ENCODE measurements around the gene ZAP70. TPM values are rescaled to one million over a fixed set of nuclear protein-coding genes. Genes with fewer than 3 reads are reported as not detected.

ZAP70 gene
- total and polyA plus RNA-seq, 2 donors (not counting 1 experiment from before 2014, with no cell fraction given), result 3.4 to 20.5 TPM

DNA sequence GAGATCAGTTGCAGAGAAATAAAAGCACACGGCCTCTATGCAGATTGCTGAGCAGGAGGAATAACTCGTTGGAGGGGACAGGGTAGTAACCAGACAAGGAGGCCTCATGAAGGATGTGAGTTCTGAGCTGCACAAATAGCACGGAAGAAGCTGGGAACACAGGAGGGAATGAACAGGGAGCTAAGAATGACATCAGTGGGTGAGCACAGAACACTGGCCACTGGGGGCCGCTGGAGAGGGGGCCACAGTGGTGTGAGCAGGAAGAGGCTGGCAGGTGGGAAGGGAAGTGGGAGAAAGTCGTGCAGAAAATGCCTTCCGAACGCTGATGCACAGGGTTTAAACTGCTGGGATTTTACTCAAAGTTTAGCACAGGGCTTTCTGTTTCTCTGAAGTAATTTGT, 61.0 kb downstream of the ZAP70 start:
- no peaks in the 10 kb centered on the region for H3K27me3 ChIP-seq (replicated peaks in 1 of 4; ENCODE audit: control extremely low read depth in 1 of 4, control insufficient read depth in 3 of 4, insufficient read depth in 4 of 4, low read length in 3 of 4)
- no peak overlapping the region for H3K27ac Mint-ChIP-seq
- H3K4me1 Mint-ChIP-seq, result no peaks in the 10 kb centered on the region
- H3K4me3 Mint-ChIP-seq, result no peak overlapping the region
- peaks cover 4% of the 10 kb centered on the region for H4K20me1 ChIP-seq (ENCODE audit: control insufficient read depth, insufficient read depth, low read length, poor library complexity, severe bottlenecking)
- H3K27me3 Mint-ChIP-seq, result no peaks in the 10 kb centered on the region
- no peaks in the 10 kb centered on the region for H3K9me3 ChIP-seq (ENCODE audit: control extremely low read depth in 1 of 3, control insufficient read depth in 2 of 3, insufficient read depth in 1 of 3, low read length in 2 of 3)
- intact Hi-C loops (cut with micrococcal nuclease), result no loop called here
- no peak overlapping the region for H3K4me2 ChIP-seq (replicated peaks; ENCODE audit: low read depth, low read length, poor library complexity, severe bottlenecking)
- no peaks in the 10 kb centered on the region for H3K4me1 ChIP-seq (ENCODE audit: control insufficient read depth in 2 of 2, insufficient read depth in 2 of 2, low read length in 2 of 2)
- no peak overlapping the region for H3K4me3 ChIP-seq (ENCODE audit: control extremely low read depth in 1 of 5, extremely low read depth in 1 of 5, insufficient read depth in 1 of 5, low read depth in 2 of 5, low read length in 4 of 5)
- ATAC-seq (ENCODE audit: low read depth) (no peak), DNase-seq (no peak)
- peaks cover 0 to 74% of the 10 kb centered on the region in 2 experiments for H3K36me3 ChIP-seq (replicated peaks in 1 of 2; ENCODE audit: control extremely low read depth in 1 of 2, control insufficient read depth in 1 of 2, extremely low read depth in 1 of 2, insufficient read depth in 2 of 2, low read length in 1 of 2)
- H3K9me3 Mint-ChIP-seq (ENCODE audit: insufficient read depth), result no peaks in the 10 kb centered on the region
- ChIA-PET POLR2A (no interaction called here), CTCF (interaction anchor here (0.9 to 1.4 kb wide), 4 partner anchors 8 to 611 kb away, joined by 3 to 5 read pairs (median 4); no protein-coding TSS in a partner anchor)
- no peaks in the 10 kb centered on the region for H3K79me2 ChIP-seq (ENCODE audit: control insufficient read depth, insufficient read depth, low read length)
- no peak overlapping the region for H3K27ac ChIP-seq (ENCODE audit: low read length in 2 of 2)
- H3K9ac ChIP-seq (ENCODE audit: low read length), result no peak overlapping the region
- H2AFZ ChIP-seq (ENCODE audit: insufficient read depth, low read depth, low read length, poor library complexity, severe bottlenecking), result no peak overlapping the region
- TF ChIP-seq, protein P1, sequence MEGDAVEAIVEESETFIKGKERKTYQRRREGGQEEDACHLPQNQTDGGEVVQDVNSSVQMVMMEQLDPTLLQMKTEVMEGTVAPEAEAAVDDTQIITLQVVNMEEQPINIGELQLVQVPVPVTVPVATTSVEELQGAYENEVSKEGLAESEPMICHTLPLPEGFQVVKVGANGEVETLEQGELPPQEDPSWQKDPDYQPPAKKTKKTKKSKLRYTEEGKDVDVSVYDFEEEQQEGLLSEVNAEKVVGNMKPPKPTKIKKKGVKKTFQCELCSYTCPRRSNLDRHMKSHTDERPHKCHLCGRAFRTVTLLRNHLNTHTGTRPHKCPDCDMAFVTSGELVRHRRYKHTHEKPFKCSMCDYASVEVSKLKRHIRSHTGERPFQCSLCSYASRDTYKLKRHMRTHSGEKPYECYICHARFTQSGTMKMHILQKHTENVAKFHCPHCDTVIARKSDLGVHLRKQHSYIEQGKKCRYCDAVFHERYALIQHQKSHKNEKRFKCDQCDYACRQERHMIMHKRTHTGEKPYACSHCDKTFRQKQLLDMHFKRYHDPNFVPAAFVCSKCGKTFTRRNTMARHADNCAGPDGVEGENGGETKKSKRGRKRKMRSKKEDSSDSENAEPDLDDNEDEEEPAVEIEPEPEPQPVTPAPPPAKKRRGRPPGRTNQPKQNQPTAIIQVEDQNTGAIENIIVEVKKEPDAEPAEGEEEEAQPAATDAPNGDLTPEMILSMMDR (IDR thresholded peaks at IDR 0.05), result no peak
- no peak for TF ChIP-seq EZH2 (IDR thresholded peaks at IDR 0.05; ENCODE audit: borderline replicate concordance, insufficient read depth, low read depth, low read length, poor library complexity, severe bottlenecking)
- WGBS (ENCODE audit: insufficient coverage), result 49% methylated on average over 7 of the region's 7 CpGs

DNA sequence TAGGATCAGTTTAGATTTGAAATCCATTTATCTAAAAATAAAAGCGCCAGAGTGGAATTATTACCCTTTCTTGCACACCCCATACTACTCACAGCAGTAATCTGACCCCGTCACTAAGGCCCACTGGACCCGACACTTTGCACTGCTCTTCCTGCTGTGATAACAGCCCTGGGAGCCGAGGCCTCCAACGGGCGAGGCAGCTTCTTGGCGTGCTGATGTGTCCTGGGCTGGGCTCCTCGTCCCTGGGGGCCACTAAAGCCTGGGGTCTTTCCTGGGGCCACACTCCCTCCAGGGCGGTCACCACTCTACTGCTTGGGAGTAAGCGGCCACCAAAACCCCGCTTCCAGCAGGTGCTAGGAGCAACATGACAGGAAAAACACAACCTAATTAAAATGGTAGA, 61.7 kb downstream of the ZAP70 start:
- DNase-seq (no peak), ATAC-seq (ENCODE audit: low read depth) (no peak)
- Histone ChIP-seq H3K4me3 (ENCODE audit: control extremely low read depth in 1 of 5, extremely low read depth in 1 of 5, insufficient read depth in 1 of 5, low read depth in 2 of 5, low read length in 4 of 5) (no peak overlapping the region), H3K9me3 (ENCODE audit: control extremely low read depth in 1 of 3, control insufficient read depth in 2 of 3, insufficient read depth in 1 of 3, low read length in 2 of 3) (no peaks in the 10 kb centered on the region), H2AFZ (ENCODE audit: insufficient read depth, low read depth, low read length, poor library complexity, severe bottlenecking) (no peak overlapping the region), H4K20me1 (ENCODE audit: control insufficient read depth, insufficient read depth, low read length, poor library complexity, severe bottlenecking) (peaks cover 7% of the 10 kb centered on the region), H3K27me3 (replicated peaks in 1 of 4; ENCODE audit: control extremely low read depth in 1 of 4, control insufficient read depth in 3 of 4, insufficient read depth in 4 of 4, low read length in 3 of 4) (no peaks in the 10 kb centered on the region), H3K27ac (ENCODE audit: low read length in 2 of 2) (no peak overlapping the region), H3K4me2 (replicated peaks; ENCODE audit: low read depth, low read length, poor library complexity, severe bottlenecking) (no peak overlapping the region), H3K9ac (ENCODE audit: low read length) (no peak overlapping the region), H3K79me2 (ENCODE audit: control insufficient read depth, insufficient read depth, low read length) (no peaks in the 10 kb centered on the region), H3K36me3 (replicated peaks in 1 of 2; ENCODE audit: control extremely low read depth in 1 of 2, control insufficient read depth in 1 of 2, extremely low read depth in 1 of 2, insufficient read depth in 2 of 2, low read length in 1 of 2) (peaks cover 0 to 74% of the 10 kb centered on the region in 2 experiments), H3K4me1 (ENCODE audit: control insufficient read depth in 2 of 2, insufficient read depth in 2 of 2, low read length in 2 of 2) (no peaks in the 10 kb centered on the region)
- no peak overlapping the region for H3K27ac Mint-ChIP-seq
- WGBS (ENCODE audit: insufficient coverage), result 96% methylated on average over 9 of the region's 11 CpGs
- ChIA-PET POLR2A (no interaction called here), CTCF (interaction anchor here (1.1 to 1.4 kb wide), 2 partner anchors 32 to 610 kb away, joined by 5 to 7 read pairs; no protein-coding TSS in a partner anchor)
- no peaks in the 10 kb centered on the region for H3K9me3 Mint-ChIP-seq (ENCODE audit: insufficient read depth)
- peaks cover 1% of the 10 kb centered on the region for H3K4me1 Mint-ChIP-seq
- no peak overlapping the region for H3K4me3 Mint-ChIP-seq
- TF ChIP-seq EZH2 (IDR thresholded peaks at IDR 0.05; ENCODE audit: borderline replicate concordance, insufficient read depth, low read depth, low read length, poor library complexity, severe bottlenecking), result no peak
- TF ChIP-seq, protein P1 (IDR thresholded peaks at IDR 0.05), result no peak
- intact Hi-C loops (cut with micrococcal nuclease), result no loop called here
- H3K27me3 Mint-ChIP-seq, result no peaks in the 10 kb centered on the region
